ENCODE results near the gene COL24A1. TPM values are rescaled to one million over a fixed set of nuclear protein-coding genes. Genes with fewer than 3 reads are reported as not detected.

COL24A1 gene
- total and polyA plus RNA-seq, 2 of the 8 experiments (the other 6 are each of a cell fraction or from before 2014, with no cell fraction given) = 0.23 to 1.1 TPM

DNA sequence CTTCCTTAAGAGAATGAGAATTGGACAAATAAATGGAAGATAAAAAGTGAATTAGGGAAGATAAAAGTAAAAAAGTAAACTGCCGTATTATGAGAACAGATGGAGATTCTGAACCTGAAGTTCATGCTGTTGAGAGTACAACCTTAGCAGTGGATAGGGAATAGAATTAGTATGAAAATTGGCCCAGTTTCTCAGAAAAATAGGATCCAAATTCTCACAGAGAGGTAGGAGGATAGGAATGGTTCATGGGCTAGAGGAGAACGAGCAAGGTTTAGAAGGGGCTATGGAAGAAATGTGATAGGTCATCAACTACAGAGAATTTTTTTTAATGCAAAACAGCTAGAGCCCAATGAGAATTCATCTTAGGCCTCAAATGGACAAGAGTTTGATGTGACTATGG lies 42.3 kb downstream of the COL24A1 start:
- no peak overlapping the region for H2BK15ac ChIP-seq (ENCODE audit: low read length)
- H3K23me2 ChIP-seq (ENCODE audit: low read depth, low read length) = no peaks in the 10 kb centered on the region
- H3K79me1 ChIP-seq (ENCODE audit: low read depth, low read length) = no peaks in the 10 kb centered on the region
- H2BK12ac ChIP-seq (ENCODE audit: low read depth, low read length) = no peak overlapping the region
- no peak overlapping the region for H4K5ac ChIP-seq (ENCODE audit: insufficient read length, low read depth, low read length)
- peaks cover 0 to 6% of the 10 kb centered on the region in 2 experiments; a peak in 1 of 4 replicates for H3K9me3 ChIP-seq (ENCODE audit: insufficient read depth in 2 of 2, low read depth in 1 of 2, low read length in 1 of 2)
- no peak overlapping the region for H2AK5ac ChIP-seq (ENCODE audit: low read depth, low read length)
- H3K18ac ChIP-seq (ENCODE audit: extremely low read depth, low read length) = no peak overlapping the region
- H3K36me3 ChIP-seq (ENCODE audit: control insufficient read depth in 2 of 4, insufficient read depth in 4 of 4, low read length in 3 of 4) = no peaks in the 10 kb centered on the region
- H3K56ac ChIP-seq (replicated peaks; ENCODE audit: insufficient read length, low read depth, low read length) = no peak overlapping the region
- no peak overlapping the region for H2BK120ac ChIP-seq (replicated peaks; ENCODE audit: low read depth, low read length)
- no peaks in the 10 kb centered on the region for H4K20me1 ChIP-seq (replicated peaks in 1 of 2; ENCODE audit: control insufficient read depth in 1 of 2, insufficient read depth in 2 of 2, low read length in 2 of 2)
- no peak overlapping the region for H3K4me3 ChIP-seq (ENCODE audit: extremely low read depth in 1 of 4, insufficient read depth in 2 of 4, low read depth in 3 of 4, low read length in 4 of 4)
- H4K8ac ChIP-seq (ENCODE audit: extremely low read depth, insufficient read depth, low read length) = no peak overlapping the region
- no peak overlapping the region for H2BK5ac ChIP-seq (ENCODE audit: low read depth, low read length)
- WGBS, 2 experiments (ENCODE audit: extremely low coverage in 1 of 2, insufficient coverage in 1 of 2, insufficient read length in 1 of 2, insufficient replicate concordance in 2 of 2, low coverage in 1 of 2, low lambda C conversion rate in 2 of 2, missing lambda C conversion rate in 1 of 2) = 89% methylated on average over 2 of the region's 2 CpGs; no CpG with 5 or more reads in 1 of the 2 experiments
- no peak overlapping the region for H2AFZ ChIP-seq (ENCODE audit: low read length)
- ChIA-PET POLR2A (ENCODE audit: partially characterized antibody) (no interaction called here), CTCF (ENCODE audit: partially characterized antibody) (no interaction called here)
- no peak overlapping the region for H2BK20ac ChIP-seq (ENCODE audit: low read length)
- H3K14ac ChIP-seq (ENCODE audit: insufficient read length) = no peak overlapping the region
- H3K4ac ChIP-seq (replicated peaks; ENCODE audit: insufficient read length, low read depth, low read length) = no peak overlapping the region
- no peak overlapping the region for H3K23ac ChIP-seq (ENCODE audit: insufficient read length)
- FAIRE-seq (no peak), DNase-seq (ENCODE audit: low read depth in 1 of 2, low spot score in 2 of 2) (no peak)
- no peak overlapping the region for H3K9ac ChIP-seq (replicated peaks in 1 of 4; ENCODE audit: extremely low read depth in 1 of 4, low read depth in 3 of 4, low read length in 3 of 4)
- no peak overlapping the region for H4K91ac ChIP-seq (replicated peaks; ENCODE audit: insufficient read length, low read length)
- no peaks in the 10 kb centered on the region for H3K27me3 ChIP-seq (replicated peaks in 1 of 4; ENCODE audit: control insufficient read depth in 3 of 4, extremely low read depth in 1 of 4, insufficient read depth in 3 of 4, low read length in 3 of 4)
- no peak overlapping the region for H3K27ac ChIP-seq (ENCODE audit: low read depth, low read length)
- H3K4me1 ChIP-seq (replicated peaks in 1 of 4; ENCODE audit: control insufficient read depth in 3 of 4, insufficient read depth in 4 of 4, low read length in 3 of 4) = no peaks in the 10 kb centered on the region
- no peaks in the 10 kb centered on the region for H3K79me2 ChIP-seq (ENCODE audit: control insufficient read depth in 1 of 2, insufficient read depth in 2 of 2, low read length in 2 of 2)
- no peak overlapping the region for H3K4me2 ChIP-seq (ENCODE audit: insufficient read depth in 1 of 2, low read depth in 2 of 2, low read length in 2 of 2)
- TF ChIP-seq GTF2F1 (IDR thresholded peaks at IDR 0.05; ENCODE audit: borderline replicate concordance, low read depth, low read length) = no peak
- TF ChIP-seq TAF1 (IDR thresholded peaks at IDR 0.05; ENCODE audit: low read depth, low read length) = no peak
- no peak for TF ChIP-seq CBX5 (IDR thresholded peaks at IDR 0.05; ENCODE audit: low read depth, low read length)
- no peak for TF ChIP-seq SIN3A (conservative IDR thresholded peaks at IDR 0.05 in 1 of 2, IDR thresholded peaks at IDR 0.05 in 1 of 2; ENCODE audit: low read depth in 1 of 2, low read length in 2 of 2)
- no peak for TF ChIP-seq HDAC6 (IDR thresholded peaks at IDR 0.05; ENCODE audit: low read depth, low read length)
- no peak for TF ChIP-seq TBP (IDR thresholded peaks at IDR 0.05; ENCODE audit: low read depth, low read length)
- no peak for TF ChIP-seq EZH2 (IDR thresholded peaks at IDR 0.05; ENCODE audit: low read depth, low read length, severe bottlenecking)
- no peak for TF ChIP-seq YY1 (IDR thresholded peaks at IDR 0.05; ENCODE audit: low read depth, low read length)
- TF ChIP-seq, protein P1, sequence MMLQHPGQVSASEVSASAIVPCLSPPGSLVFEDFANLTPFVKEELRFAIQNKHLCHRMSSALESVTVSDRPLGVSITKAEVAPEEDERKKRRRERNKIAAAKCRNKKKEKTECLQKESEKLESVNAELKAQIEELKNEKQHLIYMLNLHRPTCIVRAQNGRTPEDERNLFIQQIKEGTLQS (IDR thresholded peaks at IDR 0.05; ENCODE audit: insufficient read depth, low read depth, low read length) = no peak
- TF ChIP-seq SAP30 (IDR thresholded peaks at IDR 0.05; ENCODE audit: insufficient read depth, insufficient replicate concordance, low read length) = no peak
- TF ChIP-seq SIRT6 (IDR thresholded peaks at IDR 0.05; ENCODE audit: low read length) = no peak
- TF ChIP-seq, protein P2, sequence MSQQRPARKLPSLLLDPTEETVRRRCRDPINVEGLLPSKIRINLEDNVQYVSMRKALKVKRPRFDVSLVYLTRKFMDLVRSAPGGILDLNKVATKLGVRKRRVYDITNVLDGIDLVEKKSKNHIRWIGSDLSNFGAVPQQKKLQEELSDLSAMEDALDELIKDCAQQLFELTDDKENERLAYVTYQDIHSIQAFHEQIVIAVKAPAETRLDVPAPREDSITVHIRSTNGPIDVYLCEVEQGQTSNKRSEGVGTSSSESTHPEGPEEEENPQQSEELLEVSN (IDR thresholded peaks at IDR 0.05) = no peak
- no peak for TF ChIP-seq KDM1A (IDR thresholded peaks at IDR 0.05; ENCODE audit: borderline replicate concordance, low read length)

All from H1 (cell line).